ENCODE results near the gene WDR62.
"Not testable (repeated sequence)": the region's sequence is repeated elsewhere in the genome, so short reads cannot be mapped to it uniquely, and the experiment has no call there.

The WDR62 gene

GRCh38 chr19:36113425-36113824 is 58.7 kb downstream of the WDR62 start:
- no peak for DNase-seq

- peak; percentile 52 for DNase-seq
These were observed 59.4 kb downstream of the WDR62 start for GRCh38 chr19:36113894-36114720.

- peak; percentile 100 for DNase-seq
These were observed 60.2 kb downstream of the WDR62 start, which contains the start of gene POLR2I for GRCh38 chr19:36114721-36115452. Gene POLR2I, minus strand, starts transcription at chr19:36114875. Its CDS starts 19 bp downstream, at chr19:36114856.

- no peak for DNase-seq
These were observed 61.0 kb downstream of the WDR62 start, which contains the start of gene TBCB for GRCh38 chr19:36115453-36116343. Gene TBCB, plus strand, starts transcription at chr19:36115468. Its CDS starts 93 bp downstream, at chr19:36115561.

- no peak for DNase-seq
These were observed 61.6 kb downstream of the WDR62 start for GRCh38 chr19:36116344-36116637.

GRCh38 chr19:36120092-36120983 is 65.6 kb downstream of the WDR62 start:
- no peak for DNase-seq

GRCh38 chr19:36120984-36121358 is 66.3 kb downstream of the WDR62 start:
- no peak for DNase-seq

GRCh38 chr19:36121486-36122124 is 66.9 kb downstream of the WDR62 start:
- no peak for DNase-seq

- DNase-seq = no peak
These were observed 70.9 kb downstream of the WDR62 start for GRCh38 chr19:36125557-36125956.

GRCh38 chr19:36128392-36128736 is 73.7 kb downstream of the WDR62 start:
- DNase-seq = no peak

- DNase-seq = not testable (repeated sequence)
These were observed 76.5 kb downstream of the WDR62 start for GRCh38 chr19:36131221-36131620.

- DNase-seq = not testable (repeated sequence)
These were observed 80.2 kb downstream of the WDR62 start for GRCh38 chr19:36134867-36135266.

- no peak for DNase-seq
These were observed 82.4 kb downstream of the WDR62 start for GRCh38 chr19:36136964-36137686.

GRCh38 chr19:36139120-36139472 is 84.4 kb downstream of the WDR62 start:
- no peak for DNase-seq

- DNase-seq = peak; percentile 98
These were observed 85.0 kb downstream of the WDR62 start, which contains the start of gene CAPNS1 for GRCh38 chr19:36139473-36140303. Gene CAPNS1, plus strand, starts transcription at chr19:36140066. Its CDS starts 946 bp downstream, at chr19:36141012.

- DNase-seq = peak; percentile 80
These were observed 85.8 kb downstream of the WDR62 start for GRCh38 chr19:36140304-36141038.

- peak; percentile 84 for DNase-seq
These were observed 86.6 kb downstream of the WDR62 start for GRCh38 chr19:36141039-36141927.

GRCh38 chr19:36142046-36142445 is 87.3 kb downstream of the WDR62 start:
- DNase-seq = no peak

All from left hindlimb (tissue), 1 donor.